GM21717 (cell line): ENCODE results near the gene HPS1.

ENCODE experiments used
- ATAC-seq: cut with Tn5 transposase; IDR thresholded peaks from one replicate; pipeline ENCODE4 v1.9.1; 2021; ENCODE audit warnings: mild to moderate bottlenecking, moderate library complexity; ENCODE audit not compliant: unreplicated experiment

Gene HPS1

GRCh38 chr10:98465866-98466265 lies 19.1 kb upstream of the HPS1 start:
- no peak for ATAC-seq

DNA sequence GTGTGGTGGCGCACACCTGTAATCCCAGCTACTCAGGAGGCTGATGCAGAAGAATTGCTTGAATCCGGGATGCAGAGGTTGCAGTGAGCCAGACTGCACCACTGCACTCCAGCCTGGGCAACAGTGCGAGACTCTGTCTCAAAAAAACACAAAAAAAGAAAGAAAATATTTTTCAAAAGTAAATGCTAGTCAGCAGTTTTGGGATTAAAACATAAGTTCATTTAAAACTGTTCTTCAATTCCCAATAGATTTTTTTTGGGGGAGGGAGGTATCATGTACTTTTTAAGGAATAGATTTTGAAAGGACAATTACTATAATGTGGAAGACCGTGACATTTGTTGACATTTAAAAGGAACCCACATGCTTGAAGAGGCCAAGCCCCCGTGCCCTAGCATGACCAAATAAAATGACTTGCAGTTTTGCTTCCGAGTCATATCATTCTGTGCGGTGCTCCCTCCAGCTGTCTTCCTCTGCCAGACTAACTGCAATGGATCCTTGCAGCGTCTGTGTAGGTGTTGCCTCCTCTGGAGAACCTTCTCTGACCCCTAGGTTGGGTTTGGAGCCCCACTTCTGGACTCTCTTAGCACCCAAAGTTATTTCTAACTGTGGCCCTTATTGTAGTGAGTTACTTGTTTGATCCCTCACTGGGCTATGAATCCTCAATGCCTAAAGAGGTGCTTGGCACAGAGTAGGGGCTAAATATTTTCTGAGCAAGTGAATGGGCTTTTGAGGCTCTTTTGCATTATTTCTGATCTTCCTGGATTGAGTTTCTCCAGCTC lies 17.4 kb upstream of the HPS1 start:
- no peak for ATAC-seq

DNA sequence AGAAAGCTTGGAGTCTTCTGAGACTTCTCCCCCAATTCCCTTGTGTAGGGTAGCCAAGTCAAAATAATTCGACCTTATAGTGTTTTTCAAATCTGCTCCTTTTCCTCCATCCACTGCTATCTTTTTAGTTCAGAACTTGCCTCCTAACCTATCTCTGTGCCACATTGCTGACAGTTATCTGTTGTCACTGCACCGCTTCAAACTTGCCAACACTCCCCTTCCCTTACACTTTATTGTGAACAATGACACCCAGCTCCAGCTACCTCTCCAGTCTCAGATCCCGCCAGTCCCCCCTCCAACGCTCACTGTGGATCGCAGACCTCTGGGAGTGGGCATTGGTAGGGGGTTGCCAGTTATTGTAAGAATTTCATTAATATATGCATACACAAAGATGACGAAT lies 16.3 kb upstream of the HPS1 start:
- no peak for ATAC-seq

DNA sequence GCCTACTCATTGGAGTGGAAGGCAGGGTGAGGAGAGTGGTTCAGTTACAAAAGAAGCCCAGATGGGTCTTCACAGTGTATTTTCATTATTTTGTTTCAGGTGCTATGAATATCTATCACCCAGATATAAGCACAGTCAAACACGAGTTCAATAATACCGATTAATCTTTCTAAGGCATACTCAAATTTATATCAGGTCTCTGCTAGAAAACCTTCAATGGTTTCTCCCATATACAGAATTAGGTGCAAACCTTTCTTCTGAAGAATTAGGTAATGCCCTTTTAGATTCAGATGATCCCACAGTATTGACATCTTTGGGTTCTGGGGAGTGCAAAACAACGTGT lies 14.7 kb upstream of the HPS1 start:
- no peak for ATAC-seq

DNA sequence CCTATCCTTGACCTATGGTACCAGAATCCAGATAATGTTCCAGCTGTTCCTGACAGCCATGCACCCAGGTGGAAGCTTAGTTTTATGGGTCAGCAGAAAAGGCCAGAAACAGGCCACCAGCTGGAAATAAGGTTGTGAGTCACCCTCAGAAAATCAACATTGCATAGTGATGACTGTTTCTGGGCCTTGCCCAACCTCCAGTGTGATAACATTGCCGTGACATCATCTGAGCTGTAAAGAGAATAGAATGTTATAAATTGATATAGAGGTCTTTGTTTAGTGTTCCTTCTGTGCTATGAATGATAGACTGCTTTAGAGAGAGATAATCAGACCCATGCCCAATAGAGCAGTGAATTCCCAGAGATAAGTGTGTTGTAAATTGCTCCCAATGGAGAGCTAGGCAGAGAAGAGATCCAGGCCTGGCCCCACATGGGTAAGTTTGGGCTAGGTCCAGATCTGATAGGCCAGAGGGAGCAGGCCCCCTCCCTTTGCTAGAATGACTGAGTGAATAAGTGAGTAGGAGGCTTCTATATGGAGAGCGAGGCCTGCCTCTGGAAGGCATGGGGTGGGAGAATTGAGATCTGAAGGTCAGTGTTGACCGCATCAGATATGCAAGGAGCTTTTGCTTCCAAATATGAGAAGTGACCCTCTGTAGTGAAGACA lies 14.2 kb upstream of the HPS1 start:
- ATAC-seq = no peak

DNA sequence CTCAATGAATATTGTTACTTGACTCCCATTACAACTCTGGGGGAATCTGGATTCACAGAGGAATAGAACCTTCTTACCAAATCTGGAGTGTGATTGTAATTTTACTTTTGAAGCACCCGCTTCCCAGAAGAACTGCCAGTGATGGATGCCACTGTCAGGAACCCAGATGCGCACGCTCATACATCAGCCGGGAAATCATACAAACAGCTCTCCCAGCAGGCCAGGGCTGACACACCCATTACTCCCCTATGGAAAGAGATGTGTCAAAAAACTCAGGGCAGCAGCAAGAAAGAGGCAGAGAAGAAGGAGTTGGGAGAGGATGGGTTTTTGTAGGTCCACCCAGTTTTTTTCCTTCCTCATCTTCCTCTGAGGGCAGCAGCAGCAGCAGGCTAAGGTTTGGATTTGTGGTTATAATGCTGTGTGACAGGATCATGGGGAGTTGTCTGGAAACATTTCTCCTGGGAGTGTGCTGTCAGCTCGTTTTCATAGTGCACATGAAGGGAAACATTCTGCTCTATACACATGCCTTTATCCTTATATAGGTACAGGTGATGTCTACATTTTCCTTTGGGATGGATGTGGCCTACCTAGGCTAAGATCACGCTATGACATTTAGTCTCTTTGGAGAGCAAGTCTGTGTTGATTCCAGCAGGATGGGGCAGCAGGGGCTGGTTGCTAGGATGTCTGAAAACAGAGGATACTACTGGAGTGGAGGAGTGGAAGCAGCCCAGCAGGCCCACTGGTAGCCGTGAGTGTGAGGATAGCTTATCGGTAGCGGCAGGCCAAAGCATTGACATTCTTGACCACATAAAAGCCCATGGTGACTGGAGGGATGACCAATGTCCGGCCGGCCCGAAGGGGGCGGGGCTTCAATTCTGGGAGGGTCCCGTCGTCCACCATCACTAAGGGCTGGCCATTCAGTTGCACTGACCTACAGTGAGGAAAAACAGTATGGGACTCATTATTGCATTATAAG lies 12.4 kb upstream of the HPS1 start:
- ATAC-seq = no peak

- no peak for ATAC-seq
Observed at GRCh38 chr10:98457721-98458120, 11.0 kb upstream of the HPS1 start.

- ATAC-seq = no peak
Observed at GRCh38 chr10:98456686-98457482, 10.1 kb upstream of the HPS1 start.

- no peak for ATAC-seq
Observed at GRCh38 chr10:98456043-98456570, 9.4 kb upstream of the HPS1 start.

GRCh38 chr10:98453729-98454128 lies 7.0 kb upstream of the HPS1 start:
- ATAC-seq = no peak

- no peak for ATAC-seq
Observed at GRCh38 chr10:98450618-98451017, 3.9 kb upstream of the HPS1 start.

DNA sequence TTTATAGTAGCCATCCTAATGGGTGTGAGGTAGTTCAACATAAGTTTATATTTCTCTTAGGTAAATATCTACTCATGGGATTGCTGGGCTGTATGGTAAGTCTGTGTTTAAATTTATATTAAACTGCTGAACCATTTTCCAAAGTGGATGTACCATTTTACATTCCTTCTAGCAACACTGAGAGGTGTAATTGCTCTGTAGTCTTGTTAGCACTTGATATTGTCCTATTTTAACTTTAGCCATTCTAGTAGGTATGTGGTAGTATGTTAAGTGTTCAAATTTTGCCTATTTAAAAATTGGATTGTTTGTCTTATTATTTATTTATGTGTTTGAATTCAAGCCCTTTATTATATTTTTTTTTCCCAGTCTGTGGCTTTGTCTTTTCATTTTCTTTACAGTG lies 2.6 kb upstream of the HPS1 start:
- no peak for ATAC-seq

DNA sequence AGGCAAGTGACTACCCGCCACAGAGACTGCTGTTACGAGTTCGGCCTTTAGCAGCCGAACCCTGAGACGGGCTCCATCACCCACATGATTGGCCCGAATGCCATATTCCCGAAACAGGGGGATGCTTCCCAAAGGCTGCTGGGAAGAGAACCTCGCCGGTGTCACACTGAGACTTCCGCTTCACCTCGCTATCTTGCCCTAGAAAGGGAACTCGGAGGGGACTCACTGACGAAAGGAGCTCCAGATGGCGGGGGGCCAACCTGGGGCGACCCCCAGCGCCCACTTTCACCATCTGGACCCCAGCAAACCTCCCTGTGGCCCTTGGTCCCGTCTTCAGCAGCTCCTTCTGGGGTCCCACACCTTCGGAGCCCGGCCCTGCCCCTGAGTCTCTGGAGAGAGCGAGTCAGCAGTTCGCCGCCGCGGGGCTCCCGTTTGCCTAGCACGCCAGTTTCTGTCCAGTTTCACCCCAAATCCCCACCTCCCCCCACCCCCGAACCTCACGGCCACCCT lies 529 bp downstream of the HPS1 start:
- peak; percentile 26 for ATAC-seq

- no peak for ATAC-seq
Observed at GRCh38 chr10:98445200-98445812, 1.4 kb downstream of the HPS1 start.

DNA sequence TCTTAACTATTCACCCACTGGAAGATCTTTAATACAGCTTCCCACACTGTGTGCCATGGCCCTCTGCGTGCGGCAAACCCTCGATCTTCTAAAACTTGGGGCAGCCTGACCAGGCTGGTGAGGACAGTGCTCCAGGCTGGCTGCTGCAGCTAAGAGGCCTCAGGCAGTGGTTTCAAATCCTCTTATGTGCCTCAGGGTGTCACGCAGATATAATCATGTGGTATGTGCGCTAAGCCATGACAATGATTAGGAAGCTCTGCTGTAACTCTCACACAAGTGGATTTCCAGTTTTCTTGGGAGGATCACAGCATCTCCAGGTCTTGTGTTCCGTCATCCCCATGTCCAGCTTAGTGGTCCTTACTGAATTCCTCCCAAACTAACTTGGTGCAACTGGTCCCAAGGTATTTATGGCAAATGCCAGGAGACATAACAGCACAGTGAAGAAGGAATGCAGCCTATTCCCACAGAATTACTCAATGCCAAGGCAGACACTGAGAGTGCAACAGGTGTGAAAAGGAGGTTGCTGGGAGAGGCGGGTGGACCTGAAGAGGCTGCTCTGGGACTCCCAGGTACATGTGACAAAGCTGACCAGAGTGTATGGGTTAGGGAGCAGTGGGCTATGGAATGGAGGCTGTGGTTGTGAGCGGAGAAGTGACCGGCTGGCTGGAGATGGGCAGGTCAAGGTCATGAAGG lies 2.3 kb downstream of the HPS1 start:
- ATAC-seq = no peak

GRCh38 chr10:98438715-98439114 lies 8.0 kb downstream of the HPS1 start:
- ATAC-seq = no peak

DNA sequence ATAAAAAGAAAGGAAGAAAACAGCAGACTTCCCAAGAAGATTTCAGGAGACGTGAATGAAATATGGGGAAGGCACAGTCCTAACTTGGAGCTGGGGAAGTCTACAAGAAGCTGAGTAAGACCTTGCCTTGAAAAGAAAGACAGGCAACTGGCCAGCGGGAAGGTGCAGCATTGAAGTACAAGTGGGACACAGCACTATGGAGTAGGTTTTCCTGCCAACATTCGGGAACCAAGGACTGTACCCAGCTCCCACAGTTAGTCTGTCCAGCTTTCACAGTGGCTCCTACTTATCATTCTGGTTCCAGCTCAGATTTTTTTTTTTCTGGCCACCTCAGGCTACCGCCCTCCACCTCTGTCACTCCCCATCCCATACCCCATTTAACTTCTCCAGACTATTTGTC lies 10.0 kb downstream of the HPS1 start:
- ATAC-seq = no peak

GRCh38 chr10:98435178-98435577 lies 11.6 kb downstream of the HPS1 start:
- ATAC-seq = no peak
